Transverse colon (tissue), 4 donors: ENCODE results near the gene ARID3C. TPM values are rescaled to one million over a fixed set of nuclear protein-coding genes. Genes with fewer than 3 reads are reported as not detected.

ENCODE experiments used
- DNase-seq: peaks from one replicate; pipeline ENCODE4 v3.0.0-alpha.2; 2019
- H3K27ac ChIP-seq, 4 donors: fragments of 200-600 bp; sonication (generic); 2 replicates each; pipeline ENCODE4 v1.5.1; 2016 to 2018; ENCODE audit warnings: inconsistent platforms in 4 of 4
- H3K27me3 ChIP-seq: fragments of 200-600 bp; sonication (generic); 2 replicates; pipeline ENCODE4 v1.5.1; 2017; ENCODE audit warnings: inconsistent platforms
- H3K36me3 ChIP-seq, 4 donors: fragments of 200-600 bp; sonication (generic); 2 replicates each; pipeline ENCODE4 v1.5.1; 2017 to 2019; ENCODE audit warnings: inconsistent platforms in 4 of 4
- H3K4me1 ChIP-seq, 4 donors: fragments of 200-600 bp; sonication (generic); 2 replicates each; pipeline ENCODE4 v1.5.1; 2017 to 2020; ENCODE audit warnings: inconsistent platforms in 4 of 4
- H3K4me3 ChIP-seq, 4 donors: fragments of 200-600 bp; sonication (generic); 1 replicate in 1 of 4; 2 replicates in 3 of 4; pipeline versions ENCODE4 v1.5.1 to v1.6.1; 2017 to 2019; ENCODE audit warnings: inconsistent platforms in 4 of 4
- H3K9me3 ChIP-seq, 2 donors: fragments of 200-600 bp; sonication (generic); 2 replicates each; pipeline ENCODE4 v1.5.1; 2017 to 2019; ENCODE audit warnings: inconsistent platforms in 2 of 2
- CTCF ChIP-seq, 5 experiments: fragments of 200-600 bp in 3 of 5; fragments of 450-650 bp in 2 of 5; sonication (generic) in 3 of 5; IDR thresholded peaks; 1 replicate in 2 of 5; 2 replicates in 3 of 5; pipeline ENCODE4 v1.5.1; 2016 to 2017; ENCODE audit warnings: antibody characterized with exemption in 5 of 5, inconsistent platforms in 3 of 5, mild to moderate bottlenecking in 2 of 5, moderate library complexity in 1 of 5
- EP300 ChIP-seq: sonication (generic); formaldehyde crosslinking; IDR thresholded peaks from one replicate; pipeline ENCODE4 v1.6.1; 2017; ENCODE audit warnings: antibody characterized with exemption, low read depth
- POLR2A ChIP-seq: fragments of 450-650 bp; IDR thresholded peaks from one replicate; pipeline ENCODE4 v1.6.1; 2016; ENCODE audit warnings: antibody characterized with exemption, mild to moderate bottlenecking, moderate library complexity
- POLR2AphosphoS5 ChIP-seq, 3 donors: sonication (generic); formaldehyde crosslinking; IDR thresholded peaks; one replicate each; pipeline ENCODE4 v1.6.1; 2016; ENCODE audit warnings: antibody characterized with exemption in 3 of 3
- WGBS, 2 donors: methylation state at CpG; one replicate each; pipeline ENCODE4 v1.1.5; 2018; ENCODE audit warnings: low coverage in 1 of 2; 5-methylcytosine and 5-hydroxymethylcytosine counted together
- in situ Hi-C, 4 donors: fragments of 200-750 bp; cut with MboI; loops; one replicate each; pipeline versions ENCODE4 v1.15.0 to v1.15.1; 2017; ENCODE audit warnings: low sequenced_read_pairs in 3 of 4, low pct_ligation_motif_present in 1 of 4, low pct_unique_long_range_greater_than_20kb in 1 of 4
- intact Hi-C: fragments of 100-400 bp; cut with DNase I; formaldehyde crosslinking; loops from one replicate; pipeline ENCODE4 v1.15.1; 2023; ENCODE audit warnings: low total_unique reads
- total RNA-seq, 4 donors: library from RNA; depleted of rRNA; stranded (reverse); fragments of >200 nt; gene quantifications; one replicate each; pipeline ENCODE4 v1.1.0, GENCODE V29; 2016

ARID3C gene
- total RNA-seq: not detected

- Histone ChIP-seq H3K36me3 (no peaks in the 10 kb centered on the region), H3K27me3 (peaks cover 70% of the 10 kb centered on the region), H3K4me3 (peak within 1 kb of the TSS; percentile 20 to 48 (median 34)), H3K4me1 (peaks cover 8 to 16% (median 12%) of the 10 kb centered on the region in 4 donors), H3K27ac (no peak within 1 kb of the TSS), H3K9me3 (no peaks in the 10 kb centered on the region)
- TF ChIP-seq EP300 (no peak), POLR2AphosphoS5 (IDR thresholded peaks at IDR 0.05) (no peak), CTCF (IDR thresholded peaks at IDR 0.05) (no peak), POLR2A (no peak)
- DNase-seq: peak; percentile 55
- WGBS, 2 donors: 0 to 1% methylated on average over 4 to 50 of the region's 69 CpGs
- intact Hi-C loops: no loop called here
- in situ Hi-C loops: no loop called here
These were observed at the start of gene ARID3C for GRCh38 chr9:34628656-34629490. Gene ARID3C (minus strand): TSS chr9:34629066. CDS start chr9:34628014, 1,052 bp downstream.

GRCh38 chr9:34675869-34676268, 47.0 kb upstream of the ARID3C start:
- H3K4me3 ChIP-seq: no peak overlapping the region
- in situ Hi-C loops (no loop called here), intact Hi-C loops (loop anchor here (5.0 kb wide), 1 partner anchor 649 kb away; no protein-coding TSS in a partner anchor)
- H3K9me3 ChIP-seq: no peaks in the 10 kb centered on the region
- no peaks in the 10 kb centered on the region for H3K36me3 ChIP-seq
- H3K27ac ChIP-seq: no peak overlapping the region
- DNase-seq: no peak
- no peaks in the 10 kb centered on the region for H3K27me3 ChIP-seq
- TF ChIP-seq POLR2A: no peak
- whole genome bisulfite sequencing, 2 donors: 98 to 100% methylated on average over 2 of the region's 2 CpGs
- H3K4me1 ChIP-seq: no peaks in the 10 kb centered on the region

GRCh38 chr9:34675048-34675714, 46.3 kb upstream of the ARID3C start:
- Histone ChIP-seq H3K4me3 (no peak overlapping the region), H3K4me1 (no peaks in the 10 kb centered on the region), H3K27me3 (no peaks in the 10 kb centered on the region), H3K27ac (no peak overlapping the region), H3K36me3 (no peaks in the 10 kb centered on the region), H3K9me3 (no peaks in the 10 kb centered on the region)
- in situ Hi-C loops (no loop called here), intact Hi-C loops (loop anchor here (5.0 kb wide), 1 partner anchor 648 kb away; no protein-coding TSS in a partner anchor)
- peak; percentile 78 for DNase-seq
- TF ChIP-seq CTCF (IDR thresholded peaks at IDR 0.05) (peak; percentile 44 to 67 (median 54)), POLR2AphosphoS5 (IDR thresholded peaks at IDR 0.05) (no peak)
- 30 to 36% methylated on average over 5 to 10 of the region's 10 CpGs for WGBS, 2 donors

- 66 to 67% methylated on average over 3 of the region's 3 CpGs for WGBS, 2 donors
- no peak for DNase-seq
- H3K9me3 ChIP-seq: no peaks in the 10 kb centered on the region
- TF ChIP-seq POLR2AphosphoS5 (IDR thresholded peaks at IDR 0.05) (no peak), EP300 (no peak), POLR2A (no peak), CTCF (IDR thresholded peaks at IDR 0.05) (no peak)
- in situ Hi-C loops: no loop called here
- no peaks in the 10 kb centered on the region for H3K4me1 ChIP-seq
- H3K4me3 ChIP-seq: no peak overlapping the region
- no peaks in the 10 kb centered on the region for H3K36me3 ChIP-seq
- H3K27ac ChIP-seq: no peak overlapping the region
- intact Hi-C loops: no loop called here
- H3K27me3 ChIP-seq: no peaks in the 10 kb centered on the region
These were observed 45.6 kb upstream of the ARID3C start for GRCh38 chr9:34674440-34674839.
